ENCODE data around the gene TMEM266. TPM values are rescaled to one million over a fixed set of nuclear protein-coding genes. Genes with fewer than 3 reads are reported as not detected.

The TMEM266 gene
- total and polyA plus RNA-seq, 2 of the 4 experiments (the other 2 are of a cell fraction): not detected

- no peak for TF ChIP-seq RFX5 (IDR thresholded peaks at IDR 0.05; ENCODE audit: low read depth, low read length)
Measured at GRCh38 chr15:76197703-76198455, 138.1 kb downstream of the TMEM266 start (continued).

- 0 out of 4 replicates have a peak, but pooled peaks cover 0 to 4% of the 10 kb centered on the region in 2 experiments for H3K79me1 ChIP-seq (ENCODE audit: low read depth in 1 of 2, low read length in 2 of 2)
- H2BK120ac ChIP-seq (ENCODE audit: low read depth, low read length): peak overlapping the region; percentile 78
- no peak overlapping the region for H3K56ac ChIP-seq (ENCODE audit: extremely low read depth, insufficient read depth, low read length)
- peak overlapping the region; percentile 67 for H2AFZ ChIP-seq (replicated peaks; ENCODE audit: low read length, poor library complexity)
- H2BK20ac ChIP-seq (ENCODE audit: low read depth, low read length): peak overlapping the region; percentile 53; the same call in 1 of the 2 replicates
- H3K4ac ChIP-seq (ENCODE audit: low read depth, low read length): peak overlapping the region; percentile 83
- H3K9ac ChIP-seq (ENCODE audit: low read depth, low read length): no peak overlapping the region
- H3K4me2 ChIP-seq (ENCODE audit: low read depth, low read length): no peak overlapping the region
- 67% methylated on average over 2 of the region's 6 CpGs; no CpG with 5 or more reads in 1 of the 2 experiments for WGBS, 2 experiments (ENCODE audit: extremely low coverage in 2 of 2, insufficient read length in 1 of 2)
- BruUV-seq (replicated peaks): no TSS peak
- ATAC-seq (ENCODE audit: low read depth) (no peak), DNase-seq (no peak)
- peak overlapping the region; percentile 54; the same call in 1 of the 2 replicates for H2AK5ac ChIP-seq (ENCODE audit: low read depth, low read length)
- H3K14ac ChIP-seq (replicated peaks; ENCODE audit: low read depth, low read length): peak overlapping the region; percentile 74
- ChIA-PET CTCF (no interaction called here), POLR2A (ENCODE audit: unreplicated experiment) (no interaction called here)
- H4K91ac ChIP-seq (ENCODE audit: insufficient read depth, low read depth, low read length): peak overlapping the region; percentile 44
- H2AK9ac ChIP-seq (replicated peaks; ENCODE audit: low read depth, low read length, poor library complexity): no peak overlapping the region
- H3K27ac ChIP-seq (ENCODE audit: insufficient read depth, low read length): no peak overlapping the region
- H3K9me3 ChIP-seq (ENCODE audit: control insufficient read depth, insufficient read depth, low read length): no peaks in the 10 kb centered on the region
- H2BK15ac ChIP-seq (ENCODE audit: low read depth, low read length): peak overlapping the region; percentile 51; the same call in 1 of the 3 replicates
- H3K18ac ChIP-seq (ENCODE audit: low read depth, low read length): peak overlapping the region; percentile 72; the same call in 1 of the 2 replicates
- H3K27me3 ChIP-seq (ENCODE audit: control insufficient read depth, insufficient read depth, low read length): no peaks in the 10 kb centered on the region
- H3K36me3 ChIP-seq (ENCODE audit: control insufficient read depth, insufficient read depth, low read length): no peaks in the 10 kb centered on the region
- H4K8ac ChIP-seq (ENCODE audit: low read depth in 2 of 2, low read length in 2 of 2): peak overlapping the region in 1 of 2 experiments; percentile 89; a peak in 1 of 4 replicates
- peaks cover 10% of the 10 kb centered on the region for H4K20me1 ChIP-seq (ENCODE audit: insufficient read depth, low read length)
- H4K5ac ChIP-seq (ENCODE audit: low read depth, low read length): peak overlapping the region; percentile 50; the same call in 1 of the 2 replicates
- H3K23ac ChIP-seq (ENCODE audit: low read depth, low read length): no peak overlapping the region
- intact Hi-C loops (cut with micrococcal nuclease) (no loop called here), dilution Hi-C loops (cut with HindIII; ENCODE audit: low sequenced_read_pairs, unreplicated experiment) (no loop called here), in situ Hi-C loops (cut with MboI; ENCODE audit: low sequenced_read_pairs) (loop anchor here (5.0 to 10.0 kb wide), 2 partner anchors 134 to 666 kb away; no protein-coding TSS in a partner anchor)
- H3K9me1 ChIP-seq (ENCODE audit: insufficient read depth, low read length): peaks cover 29% of the 10 kb centered on the region
- H3K4me1 ChIP-seq (ENCODE audit: control insufficient read depth, insufficient read depth, low read length): peaks cover 25% of the 10 kb centered on the region
- H2BK5ac ChIP-seq (ENCODE audit: low read depth, low read length, poor library complexity, severe bottlenecking): peak overlapping the region; percentile 64
- H3K4me3 ChIP-seq (ENCODE audit: insufficient read depth, low read depth, low read length): no peak overlapping the region
- TF ChIP-seq SMC3 (IDR thresholded peaks at IDR 0.05; ENCODE audit: low read depth, low read length) (no peak), BHLHE40 (IDR thresholded peaks at IDR 0.05; ENCODE audit: low read depth, low read length) (no peak), CEBPB (IDR thresholded peaks at IDR 0.05; ENCODE audit: low read depth, low read length) (no peak), POLR2A (IDR thresholded peaks at IDR 0.05; ENCODE audit: low read depth, low read length) (no peak), RCOR1 (IDR thresholded peaks at IDR 0.05; ENCODE audit: insufficient replicate concordance, low read length) (no peak), FOS (IDR thresholded peaks at IDR 0.05; ENCODE audit: low read depth, low read length) (no peak), USF2 (IDR thresholded peaks at IDR 0.05; ENCODE audit: low read depth, low read length) (no peak), MAZ (IDR thresholded peaks at IDR 0.05; ENCODE audit: borderline replicate concordance, low read depth, low read length) (no peak), MXI1 (IDR thresholded peaks at IDR 0.05; ENCODE audit: borderline replicate concordance, low read depth, low read length) (no peak), NFE2L2 (IDR thresholded peaks at IDR 0.05; ENCODE audit: low read depth, low read length) (no peak), CHD1 (IDR thresholded peaks at IDR 0.05; ENCODE audit: low read depth, low read length) (no peak), CTCF (conservative IDR thresholded peaks at IDR 0.05; ENCODE audit: low read depth, low read length) (no peak)
Measured at GRCh38 chr15:76198456-76199105, 138.8 kb downstream of the TMEM266 start.
